ENCODE measurements around the gene SLC25A24.
"Not testable (repeated sequence)": the region's sequence is repeated elsewhere in the genome, so short reads cannot be mapped to it uniquely, and the experiment has no call there.

SLC25A24 gene

DNA sequence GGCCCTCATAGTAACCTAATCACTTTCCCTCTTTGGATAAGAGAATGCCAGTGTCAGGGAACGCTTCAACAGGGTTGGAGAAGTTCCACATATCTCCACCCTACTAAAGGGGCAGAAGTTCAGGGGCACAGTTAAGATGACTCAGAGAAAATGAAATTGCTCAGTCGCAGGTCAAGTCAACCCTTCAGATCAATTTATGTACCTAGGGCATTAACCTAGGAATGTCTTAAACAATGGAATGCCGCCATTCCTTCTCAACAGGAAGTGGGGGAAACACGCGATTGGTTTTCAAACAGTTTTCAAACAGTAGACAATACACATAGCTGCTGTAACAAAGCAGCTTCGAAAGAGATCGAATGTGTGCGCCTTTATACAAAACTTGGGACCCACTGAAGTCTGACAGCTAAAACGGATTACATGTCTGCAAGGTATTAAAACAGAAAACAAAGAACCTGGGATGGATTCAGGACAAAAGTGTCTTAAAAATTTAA, 897 bp downstream of the SLC25A24 start:
- DNase-seq (ENCODE audit: low read depth, low spot score) = no peak

DNA sequence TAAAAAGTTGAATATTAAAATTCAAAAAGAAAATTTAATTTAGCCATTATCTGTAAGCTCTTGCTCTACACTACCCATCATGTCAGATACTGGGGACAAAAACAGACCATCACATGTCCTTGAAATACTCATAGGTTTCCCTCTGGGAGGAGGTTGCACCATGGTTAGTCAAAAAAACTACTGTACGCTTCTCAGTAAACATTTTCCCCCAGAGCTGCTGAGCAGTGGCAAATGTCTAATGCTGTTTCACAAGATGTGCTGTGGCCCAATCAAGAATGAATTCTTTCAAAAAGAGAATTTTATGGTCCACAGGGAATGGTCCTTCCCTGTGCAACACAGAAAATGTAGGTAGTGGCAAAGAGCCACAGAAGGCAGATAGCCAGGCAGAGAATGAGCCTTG, 6.1 kb downstream of the SLC25A24 start:
- no peak for DNase-seq (ENCODE audit: low read depth, low spot score)

DNA sequence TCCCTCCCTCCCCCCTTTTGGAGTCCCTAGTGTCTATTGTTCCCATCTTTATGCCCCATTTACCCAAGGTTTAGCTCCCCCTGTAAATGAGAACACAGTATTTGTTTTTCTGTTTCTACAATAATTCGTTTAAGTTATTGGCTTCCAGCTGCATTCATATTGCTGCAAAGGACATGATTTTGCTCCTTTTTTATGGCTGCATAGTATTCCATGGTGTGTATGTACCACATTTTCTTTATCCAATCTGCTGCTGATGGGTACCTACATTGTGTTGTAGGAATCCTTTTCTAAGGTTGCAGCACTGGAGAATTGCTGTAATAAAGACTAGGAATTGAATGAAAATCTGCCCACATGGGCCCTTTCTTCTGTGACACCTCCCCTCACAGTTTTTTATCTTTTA, 6.8 kb downstream of the SLC25A24 start:
- DNase-seq (ENCODE audit: low read depth, low spot score) = no peak

DNA sequence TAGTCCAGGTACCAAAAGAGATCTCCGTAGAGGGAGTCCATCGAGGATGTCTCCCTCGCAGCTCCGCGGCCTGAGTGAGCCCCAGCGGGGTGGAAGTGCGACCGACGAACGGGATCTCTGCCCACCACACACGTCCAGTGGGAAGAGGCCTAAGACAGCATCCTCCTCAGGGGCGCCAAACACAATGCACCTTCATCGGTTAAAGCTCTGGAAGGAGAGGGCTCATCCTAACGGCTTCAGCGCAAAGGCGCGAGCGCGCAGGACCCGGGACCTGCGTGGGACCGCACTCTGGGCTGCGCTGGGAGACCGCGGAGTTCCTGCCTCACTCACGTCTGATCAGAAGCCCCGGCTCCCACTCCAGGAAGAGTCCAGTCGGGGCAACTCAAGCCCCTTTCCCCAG, 7.6 kb downstream of the SLC25A24 start:
- no peak for DNase-seq (ENCODE audit: low read depth, low spot score)

DNA sequence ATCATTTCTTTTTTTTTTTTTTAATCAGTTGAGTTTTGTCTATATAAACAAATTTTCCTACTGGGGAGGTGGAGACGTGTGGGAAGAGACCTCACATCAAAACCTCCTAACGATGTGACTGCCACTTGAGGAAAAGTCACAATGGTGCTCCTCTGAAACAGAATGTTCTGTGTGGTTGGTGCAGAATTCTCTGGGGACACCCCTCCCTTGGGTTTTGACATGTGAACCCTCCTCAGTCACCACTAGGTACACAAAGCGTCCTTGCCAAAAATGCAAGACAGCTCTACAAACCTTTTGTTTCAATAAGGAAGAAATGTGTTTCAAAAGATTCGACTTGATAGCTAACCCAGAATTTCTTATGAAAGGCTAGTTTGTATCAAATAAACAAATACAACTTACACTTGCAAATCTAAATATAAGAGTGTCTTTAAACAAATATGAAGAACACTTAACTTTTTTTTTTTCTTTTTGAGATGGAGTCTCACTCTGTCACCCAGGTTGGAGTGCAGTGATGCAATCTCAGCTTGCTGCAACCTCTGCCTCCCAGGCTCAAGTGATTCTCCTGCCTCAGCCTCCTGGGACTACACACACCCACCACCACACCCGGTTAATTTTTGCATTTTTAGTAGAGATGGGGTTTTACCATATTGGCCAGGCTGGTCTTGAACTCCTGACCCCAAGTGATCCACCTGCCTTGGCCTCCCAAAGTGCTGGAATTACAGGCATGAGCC, 9.3 kb downstream of the SLC25A24 start:
- DNase-seq (ENCODE audit: low read depth, low spot score) = no peak

DNA sequence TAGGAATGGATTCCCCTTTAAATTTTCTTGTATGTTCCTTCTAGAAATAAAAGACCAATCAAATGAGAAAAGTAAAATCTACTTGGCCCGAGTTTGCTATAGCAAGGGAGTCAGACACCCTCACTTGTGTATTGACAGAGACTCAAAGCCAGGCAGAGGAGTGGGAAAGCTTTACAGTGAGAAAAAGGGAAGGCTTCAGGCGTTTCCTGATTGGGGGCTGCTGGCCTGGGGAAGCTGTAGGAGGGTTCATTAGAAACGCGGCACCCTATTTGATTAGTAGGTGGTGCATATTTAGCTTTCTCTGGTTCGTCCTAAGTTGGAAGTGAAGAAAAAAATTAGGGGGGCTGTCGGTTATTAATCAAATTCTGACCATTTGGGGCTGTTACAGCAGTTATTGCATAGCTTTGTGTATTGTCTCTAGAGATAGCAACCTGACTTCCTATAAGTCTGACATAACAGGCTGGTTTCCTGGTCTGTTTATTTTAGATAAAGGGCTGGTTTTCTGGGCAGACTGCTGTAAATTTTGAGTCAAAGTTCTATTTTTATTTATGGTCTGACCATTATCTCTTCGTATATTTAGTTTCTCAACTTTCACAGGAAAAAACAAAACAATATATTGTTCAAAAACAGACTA, 10.0 kb downstream of the SLC25A24 start:
- no peak for DNase-seq (ENCODE audit: low read depth, low spot score)

DNA sequence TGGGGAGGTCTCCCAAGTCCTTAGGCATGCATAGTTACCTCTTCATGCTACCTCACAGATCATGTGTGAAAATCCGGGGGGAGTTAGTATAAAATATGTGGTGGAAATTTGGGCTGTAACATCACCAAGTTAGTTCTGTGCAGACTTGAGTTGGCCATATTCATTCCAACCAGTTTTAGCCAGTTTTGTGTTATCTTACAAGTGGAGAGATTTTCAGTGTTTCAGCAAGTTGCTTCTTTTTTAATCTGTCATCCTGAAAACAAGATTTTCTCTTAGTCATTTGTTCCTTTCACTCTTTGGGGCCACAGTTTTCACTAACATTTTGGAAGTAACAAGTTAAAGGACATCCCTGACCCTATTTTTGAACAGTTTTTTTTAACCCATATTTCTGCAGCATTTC, 11.3 kb downstream of the SLC25A24 start:
- no peak for DNase-seq (ENCODE audit: low read depth, low spot score)

DNA sequence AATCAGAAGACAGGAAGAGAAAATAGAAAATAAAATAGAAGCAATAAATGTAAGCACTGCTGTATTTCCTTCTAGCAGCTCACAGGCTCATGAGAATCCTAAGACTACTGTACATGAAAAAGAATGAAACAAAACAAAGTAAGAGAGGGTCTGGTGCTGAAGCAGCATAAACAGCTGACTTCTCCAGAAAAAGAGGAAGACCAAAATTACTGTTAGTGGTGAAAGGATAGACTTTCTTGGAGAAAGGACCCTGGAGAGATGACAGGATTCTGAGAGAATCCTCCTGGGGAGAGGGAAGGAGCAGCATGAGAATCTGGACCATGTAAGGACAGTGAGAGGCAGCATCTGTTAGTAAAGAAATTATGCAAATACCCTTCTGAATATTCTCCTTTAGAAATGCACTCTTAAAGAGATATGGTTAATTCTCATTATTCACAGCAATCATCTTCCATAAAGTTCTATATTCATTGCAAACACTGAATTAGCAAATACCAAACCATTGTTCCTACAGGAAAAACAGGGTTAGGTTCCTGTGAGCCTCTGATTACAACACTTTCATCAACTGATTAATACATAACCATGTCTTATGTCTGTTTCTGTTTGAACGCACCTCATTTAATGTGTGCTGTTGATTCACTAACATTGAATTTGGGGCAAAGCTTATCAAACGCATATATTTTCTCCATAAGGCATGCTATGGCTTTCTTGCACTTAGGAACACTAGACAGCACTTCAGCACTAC, 17.0 kb downstream of the SLC25A24 start:
- no peak for DNase-seq (ENCODE audit: low read depth, low spot score)

DNA sequence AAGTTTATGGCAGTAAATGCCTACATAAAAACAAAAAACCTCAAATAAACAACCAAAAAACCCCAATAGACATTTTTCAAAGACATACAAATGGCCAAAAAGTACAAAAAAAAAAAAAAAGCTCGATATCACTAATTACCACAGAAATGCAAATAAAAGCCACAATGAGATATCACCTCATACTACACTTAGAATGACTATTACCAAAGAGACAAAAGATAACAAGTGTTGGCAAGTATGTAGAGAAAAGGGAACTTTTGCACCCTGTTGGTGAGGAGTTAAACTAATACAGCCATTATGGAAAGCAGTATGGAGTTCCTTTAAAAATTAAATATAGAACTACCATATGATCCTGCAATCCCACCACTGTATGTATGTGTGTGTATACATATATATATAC, 21.1 kb downstream of the SLC25A24 start:
- DNase-seq (ENCODE audit: low read depth, low spot score) = no peak

DNA sequence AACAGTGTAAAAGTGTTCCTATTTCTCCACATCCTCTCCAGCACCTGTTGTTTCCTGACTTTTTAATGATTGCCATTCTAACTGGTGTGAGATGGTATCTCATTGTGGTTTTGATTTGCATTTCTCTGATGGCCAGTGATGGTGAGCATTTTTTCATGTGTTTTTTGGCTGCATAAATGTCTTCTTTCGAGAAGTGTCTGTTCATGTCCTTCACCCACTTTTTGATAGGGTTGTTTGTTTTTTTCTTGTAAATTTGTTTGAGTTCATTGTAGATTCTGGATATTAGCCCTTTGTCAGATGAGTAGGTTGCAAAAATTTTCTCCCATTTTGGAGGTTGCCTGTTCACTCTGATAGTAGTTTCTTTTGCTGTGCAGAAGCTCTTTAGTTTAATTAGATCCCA, 37.7 kb downstream of the SLC25A24 start:
- DNase-seq (ENCODE audit: low read depth, low spot score) = not testable (repeated sequence)

DNA sequence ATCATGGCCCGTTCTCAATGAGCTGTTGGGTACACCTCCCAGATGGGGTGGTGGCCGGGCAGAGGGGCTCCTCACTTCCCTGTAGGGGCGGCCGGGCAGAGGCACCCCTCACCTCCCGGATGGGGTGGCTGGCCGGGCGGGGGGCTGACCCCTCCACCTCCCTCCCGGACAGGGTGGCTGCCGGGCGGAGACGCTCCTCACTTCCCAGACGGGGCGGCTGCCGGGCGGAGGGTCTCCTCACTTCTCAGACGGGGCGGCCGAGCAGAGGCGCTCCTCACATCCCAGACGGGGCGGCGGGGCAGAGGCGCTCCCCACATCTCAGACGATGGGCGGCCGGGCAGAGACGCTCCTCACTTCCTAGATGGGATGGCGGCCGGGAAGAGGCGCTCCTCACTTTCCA, 40.2 kb downstream of the SLC25A24 start:
- DNase-seq (ENCODE audit: low read depth, low spot score) = not testable (repeated sequence)

DNA sequence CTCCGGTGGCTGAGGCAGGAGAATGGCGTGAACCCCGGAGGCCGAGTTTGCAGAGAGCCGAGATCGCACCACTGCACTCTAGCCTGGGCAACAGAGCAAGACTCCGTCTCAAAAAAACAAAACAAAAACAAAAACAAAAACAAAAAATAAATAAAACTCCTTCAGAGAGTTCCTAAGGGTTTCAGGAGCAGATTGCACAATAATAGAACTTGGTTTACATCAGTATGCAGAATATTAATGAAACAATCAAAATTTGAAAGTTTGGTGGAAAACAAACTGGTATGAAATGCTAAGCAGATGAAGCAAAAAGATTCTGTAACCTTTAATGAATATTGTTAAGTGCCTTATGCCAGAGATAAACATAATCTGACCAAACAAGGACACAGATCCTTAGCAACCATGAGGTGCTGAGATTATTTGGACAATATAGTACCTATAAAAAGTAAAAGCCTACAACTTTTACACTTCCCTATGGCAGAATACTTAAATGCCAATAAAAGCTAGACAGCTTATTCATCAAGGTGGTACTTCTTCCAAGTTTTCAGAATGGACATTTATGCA, 41.2 kb downstream of the SLC25A24 start:
- DNase-seq (ENCODE audit: low read depth, low spot score) = no peak

DNA sequence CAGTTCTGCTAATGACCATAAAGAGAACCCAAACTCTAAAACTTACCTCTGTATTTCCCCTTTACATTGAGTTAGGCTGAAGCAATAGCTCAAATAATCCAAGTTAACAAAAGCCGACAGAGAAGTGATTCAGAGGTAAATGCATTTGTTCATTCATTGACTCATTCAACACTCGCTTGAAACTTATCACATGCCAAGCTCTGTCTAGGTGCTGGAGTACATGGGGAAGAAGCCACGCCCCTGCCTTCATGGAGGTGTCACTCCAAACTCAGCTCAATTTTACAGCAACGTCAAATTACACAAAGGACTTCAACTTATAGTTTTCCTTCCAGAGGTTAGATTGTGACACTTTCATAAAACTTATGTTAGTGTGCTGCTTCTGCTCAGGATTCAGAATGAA, 45.8 kb downstream of the SLC25A24 start:
- DNase-seq (ENCODE audit: low read depth, low spot score) = no peak

DNA sequence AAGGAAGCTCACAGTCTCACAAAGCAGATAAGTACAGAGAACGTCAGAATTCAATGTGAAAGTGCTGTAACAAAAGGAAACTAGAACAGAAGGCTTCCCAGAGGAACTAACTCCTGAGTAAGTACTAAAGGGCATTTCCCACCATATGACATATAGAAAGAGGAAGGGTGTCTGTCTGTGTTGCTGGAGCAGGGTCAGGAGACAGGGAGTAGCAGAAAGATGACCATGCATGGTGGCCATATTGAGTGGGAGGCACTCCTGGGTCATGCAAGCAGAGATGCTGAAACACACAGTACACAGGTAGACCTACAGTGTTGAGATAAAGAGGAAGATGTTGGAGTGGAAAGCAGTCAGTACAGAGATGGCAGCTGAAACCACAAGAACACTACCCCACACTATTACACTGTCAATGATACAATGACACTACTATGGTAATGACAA, 47.3 kb downstream of the SLC25A24 start:
- DNase-seq (ENCODE audit: low read depth, low spot score) = no peak

DNA sequence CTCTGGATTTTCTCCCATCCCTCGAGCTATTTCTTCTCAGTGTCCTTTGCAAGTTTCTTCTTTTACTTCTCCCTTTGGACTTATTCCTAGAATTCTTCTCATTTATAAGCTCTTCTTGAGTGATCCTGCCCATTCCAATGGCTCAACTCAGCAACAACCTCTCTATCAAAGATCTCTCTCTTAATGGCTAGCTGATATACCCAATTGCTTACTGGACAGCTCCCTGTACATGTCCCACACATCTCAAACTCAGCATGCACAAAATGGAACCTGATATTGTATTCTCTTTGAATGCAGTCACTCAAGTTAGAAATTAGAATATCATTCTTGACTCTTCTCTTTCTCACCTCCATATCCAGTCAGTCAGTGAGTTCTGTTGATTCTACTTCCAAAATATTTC, 48.6 kb downstream of the SLC25A24 start:
- DNase-seq (ENCODE audit: low read depth, low spot score) = no peak

DNA sequence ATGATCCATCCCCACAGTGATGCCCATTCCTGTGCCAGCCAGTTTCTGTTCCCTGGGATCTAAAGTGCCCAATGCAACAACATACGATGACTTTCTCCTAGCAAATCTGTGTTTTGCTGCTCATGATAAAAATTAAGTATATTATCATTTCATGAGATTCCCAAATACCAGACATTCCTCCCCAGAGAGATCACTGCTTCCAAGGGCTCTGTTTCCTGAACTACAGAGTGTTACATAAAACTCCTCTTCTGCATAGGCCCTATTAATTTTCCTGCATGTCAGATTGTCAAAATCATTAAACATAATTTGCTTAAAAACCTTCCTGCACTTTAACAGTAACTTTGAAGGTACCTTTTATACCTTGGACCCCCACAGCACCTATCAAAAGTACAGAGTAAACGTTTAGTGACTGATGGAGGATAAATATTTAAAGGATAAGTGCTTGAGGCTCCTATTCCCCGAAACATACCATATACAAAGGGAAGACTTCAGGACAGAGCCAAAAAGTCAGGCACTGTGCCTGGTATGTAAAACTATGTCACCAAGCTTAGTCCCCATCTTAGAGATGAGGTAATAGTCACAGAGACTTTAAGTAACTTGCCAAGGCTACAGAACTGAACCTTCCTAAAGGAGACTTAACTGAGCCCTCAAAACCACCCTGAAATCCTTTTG, 50.2 kb downstream of the SLC25A24 start:
- DNase-seq (ENCODE audit: low read depth, low spot score) = no peak

DNA sequence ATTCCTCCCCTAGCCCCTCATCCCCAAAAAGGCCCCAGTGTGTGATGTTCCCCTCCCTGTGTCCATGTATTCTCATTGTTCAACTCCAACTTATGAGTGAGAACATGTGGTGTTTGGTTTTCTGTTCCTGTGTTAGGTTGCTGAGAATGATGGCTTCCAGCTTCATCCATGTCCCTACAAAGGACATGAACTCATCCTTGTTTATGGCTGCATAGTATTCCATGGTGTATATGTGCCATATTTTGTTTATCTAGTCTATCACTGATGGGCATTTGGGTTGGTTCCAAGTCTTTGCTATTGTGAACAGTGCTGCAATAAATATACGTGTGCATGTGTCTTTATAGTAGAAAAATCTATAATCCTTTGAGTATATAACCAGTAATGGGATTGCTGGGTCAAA, 55.6 kb downstream of the SLC25A24 start:
- not testable (repeated sequence) for DNase-seq (ENCODE audit: low read depth, low spot score)

DNA sequence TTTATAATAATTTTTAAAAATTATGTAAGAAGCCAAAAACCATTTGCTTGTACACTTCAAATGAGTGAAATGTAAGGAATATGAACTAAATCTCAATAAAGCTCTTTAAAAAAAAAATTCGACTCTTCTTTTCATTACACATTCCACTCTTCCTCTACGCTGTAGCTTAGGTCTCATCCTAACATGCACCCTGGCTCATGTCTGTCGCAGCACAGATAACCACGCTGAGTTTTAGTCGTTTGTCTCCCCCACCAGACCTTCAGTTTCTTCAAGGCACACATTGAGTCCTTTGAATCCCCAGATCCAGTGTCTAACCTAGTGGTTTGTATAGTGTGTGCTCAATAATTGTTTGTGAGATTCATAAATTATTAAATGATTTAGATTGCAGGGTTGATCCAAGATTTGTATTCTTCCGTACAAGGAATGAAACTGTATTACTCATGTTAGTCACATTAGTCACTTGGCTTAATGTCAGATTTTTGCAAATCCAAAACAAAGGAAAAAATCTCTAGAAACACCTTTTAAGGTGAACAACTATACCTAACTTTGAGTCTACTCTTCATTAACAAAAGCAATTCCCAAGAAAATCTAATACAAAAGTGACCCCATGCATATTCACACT, 57.3 kb downstream of the SLC25A24 start:
- DNase-seq (ENCODE audit: low read depth, low spot score) = no peak

DNA sequence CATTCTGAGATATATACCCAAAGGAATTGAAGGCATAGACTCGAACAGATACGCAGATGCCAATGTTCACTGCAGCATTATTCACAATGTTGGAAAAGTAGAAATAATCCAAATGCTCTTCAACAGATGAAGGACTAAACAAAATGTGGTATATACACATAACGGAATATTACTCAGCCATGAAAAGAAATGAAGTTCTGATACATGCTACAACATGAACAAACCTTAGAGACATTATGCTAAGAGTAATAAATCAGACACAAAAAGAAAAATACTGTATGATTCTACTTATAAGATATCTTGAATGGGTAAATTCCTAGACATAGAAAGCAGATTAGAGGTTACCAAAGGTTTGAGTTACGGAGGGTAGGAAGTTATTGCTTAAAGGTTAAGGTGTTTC, 57.9 kb downstream of the SLC25A24 start:
- DNase-seq (ENCODE audit: low read depth, low spot score) = no peak

DNA sequence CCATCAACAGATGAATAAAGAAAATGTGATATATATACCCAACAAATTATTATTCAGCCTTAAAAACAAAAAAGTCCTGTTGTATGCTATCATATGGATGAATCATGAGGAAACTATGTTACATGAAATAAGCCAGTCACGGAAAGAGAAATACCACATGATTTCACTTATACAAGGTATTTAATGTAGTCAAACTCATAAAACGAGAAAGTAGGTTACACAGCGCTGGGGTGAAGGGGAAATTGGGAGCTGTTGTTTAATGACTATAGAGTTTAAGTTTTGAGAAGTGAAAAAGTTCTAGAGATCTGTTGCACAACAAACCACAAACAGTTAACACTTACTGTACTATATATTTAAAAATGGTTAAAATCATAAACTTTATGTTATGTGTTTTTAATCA, 58.5 kb downstream of the SLC25A24 start:
- DNase-seq (ENCODE audit: low read depth, low spot score) = no peak

DNA sequence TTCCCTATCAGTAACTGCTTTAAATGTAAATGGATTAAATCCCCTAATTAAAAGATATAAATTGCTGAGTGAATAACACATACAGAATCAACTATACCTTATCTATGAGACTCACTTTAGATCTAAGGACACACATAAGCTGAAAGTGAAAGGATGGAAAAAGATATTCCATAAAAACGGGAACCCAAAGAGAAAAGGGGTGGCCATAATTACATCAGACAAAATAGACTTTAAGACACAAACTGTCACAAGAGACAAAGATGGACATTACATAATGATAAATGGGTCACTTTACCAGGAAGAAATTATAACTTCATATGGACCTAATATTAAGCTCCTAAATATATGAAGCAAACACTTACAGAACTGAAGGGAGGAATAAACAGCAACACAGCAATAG, 59.2 kb downstream of the SLC25A24 start:
- no peak for DNase-seq (ENCODE audit: low read depth, low spot score)

Data from brain pericyte (primary cell).